ENCODE results near the gene SLC5A2.
"Not testable (repeated sequence)": the region's sequence is repeated elsewhere in the genome, so short reads cannot be mapped to it uniquely, and the experiment has no call there.

The SLC5A2 gene

GRCh38 chr16:31498493-31498892, 15.6 kb downstream of the SLC5A2 start:
- DNase-seq (ENCODE audit: low read depth): no peak

GRCh38 chr16:31499928-31500327, 17.0 kb downstream of the SLC5A2 start:
- no peak for DNase-seq (ENCODE audit: low read depth)

GRCh38 chr16:31501226-31501965, 18.5 kb downstream of the SLC5A2 start:
- no peak for DNase-seq (ENCODE audit: low read depth)

- DNase-seq (ENCODE audit: low read depth): no peak
Measured at GRCh38 chr16:31501966-31502348, 19.0 kb downstream of the SLC5A2 start.

GRCh38 chr16:31502981-31503380, 20.1 kb downstream of the SLC5A2 start:
- DNase-seq (ENCODE audit: low read depth): no peak

- DNase-seq (ENCODE audit: low read depth): not testable (repeated sequence)
Measured at GRCh38 chr16:31503555-31503954, 20.6 kb downstream of the SLC5A2 start.

GRCh38 chr16:31504159-31504558, 21.2 kb downstream of the SLC5A2 start:
- no peak for DNase-seq (ENCODE audit: low read depth)

- DNase-seq (ENCODE audit: low read depth): no peak
Measured at GRCh38 chr16:31505483-31505882, 22.6 kb downstream of the SLC5A2 start.

- DNase-seq (ENCODE audit: low read depth): no peak
Measured at GRCh38 chr16:31507617-31507928, 24.6 kb downstream of the SLC5A2 start.

- peak; percentile 70 for DNase-seq (ENCODE audit: low read depth)
Measured at GRCh38 chr16:31507929-31508705, 25.2 kb downstream of the SLC5A2 start, which contains the start of gene RUSF1. TSS of gene RUSF1 (minus strand) at chr16:31508391. CDS start at chr16:31508373, 18 bp downstream.

- DNase-seq (ENCODE audit: low read depth): no peak
Measured at GRCh38 chr16:31508706-31509195, 25.8 kb downstream of the SLC5A2 start.

GRCh38 chr16:31513126-31513525, 30.2 kb downstream of the SLC5A2 start:
- DNase-seq (ENCODE audit: low read depth): no peak

- no peak for DNase-seq (ENCODE audit: low read depth)
Measured at GRCh38 chr16:31513884-31514283, 31.0 kb downstream of the SLC5A2 start.

GRCh38 chr16:31517800-31518402, 35.0 kb downstream of the SLC5A2 start:
- DNase-seq (ENCODE audit: low read depth): no peak

GRCh38 chr16:31519759-31520431, 37.0 kb downstream of the SLC5A2 start:
- DNase-seq (ENCODE audit: low read depth): no peak

GRCh38 chr16:31521368-31521767, 38.4 kb downstream of the SLC5A2 start:
- no peak for DNase-seq (ENCODE audit: low read depth)

GRCh38 chr16:31522071-31522470, 39.1 kb downstream of the SLC5A2 start:
- no peak for DNase-seq (ENCODE audit: low read depth)

- not testable (repeated sequence) for DNase-seq (ENCODE audit: low read depth)
Measured at GRCh38 chr16:31523768-31524167, 40.8 kb downstream of the SLC5A2 start.

- no peak for DNase-seq (ENCODE audit: low read depth)
Measured at GRCh38 chr16:31525113-31525512, 42.2 kb downstream of the SLC5A2 start.

- DNase-seq (ENCODE audit: low read depth): no peak
Measured at GRCh38 chr16:31527734-31528274, 44.9 kb downstream of the SLC5A2 start, which contains the start of gene AHSP. TSS of gene AHSP (plus strand) at chr16:31527900. CDS start at chr16:31528140, 240 bp downstream.

GRCh38 chr16:31528523-31529107, 45.7 kb downstream of the SLC5A2 start:
- DNase-seq (ENCODE audit: low read depth): no peak

Data from CMK (cell line).